Measurements from ENCODE around the gene HMGCL. TPM values are rescaled to one million over a fixed set of nuclear protein-coding genes. Genes with fewer than 3 reads are reported as not detected.

Gene HMGCL
- total RNA-seq: 45.8 and 51.3 TPM in 2 replicates

GRCh38 chr1:23825076-23825761 lies at the start of gene HMGCL:
TSS of gene HMGCL (minus strand) at chr1:23825429. CDS start at chr1:23825415, 14 bp downstream.

GRCh38 chr1:23867895-23868556 lies 42.8 kb upstream of the HMGCL start, which contains the start of gene FUCA1:
TSS of gene FUCA1 (minus strand) at chr1:23868290. CDS start at chr1:23868286, 4 bp downstream.

GRCh38 chr1:23800400-23801337 lies 24.6 kb downstream of the HMGCL start, which contains the start of gene GALE:
TSS of gene GALE (minus strand) at chr1:23800754. CDS start at chr1:23799007, 1,747 bp downstream.

GRCh38 chr1:23790696-23791515 lies 34.3 kb downstream of the HMGCL start, which contains the start of gene LYPLA2:
TSS of gene LYPLA2 (plus strand) at chr1:23791145. CDS start at chr1:23792683, 1,538 bp downstream.

GRCh38 chr1:23777979-23778814 lies 47.0 kb downstream of the HMGCL start, which contains the start of gene PITHD1:
TSS of gene PITHD1 (plus strand) at chr1:23778418. CDS start at chr1:23778516, 98 bp downstream.

Other genes with a start within 250 kb of the HMGCL start
- gene RPL11, start 133.6 kb downstream of the HMGCL start, total RNA-seq: 1,078 and 1,264 TPM in 2 replicates
- gene ELOA, start 82.0 kb downstream of the HMGCL start, total RNA-seq: 23.2 and 32.3 TPM in 2 replicates
- 55.0 and 57.1 TPM in 2 replicates for gene PITHD1, start 47.0 kb downstream of the HMGCL start, total RNA-seq
- gene LYPLA2, start 34.3 kb downstream of the HMGCL start, total RNA-seq: 33.2 and 53.1 TPM in 2 replicates
- gene GALE, start 24.7 kb downstream of the HMGCL start, total RNA-seq: 46.5 and 68.0 TPM in 2 replicates
- gene FUCA1, start 42.9 kb upstream of the HMGCL start, total RNA-seq: 12.6 and 21.0 TPM in 2 replicates
- gene CNR2, start 87.9 kb upstream of the HMGCL start, total RNA-seq: not detected in 2 replicates
- gene PNRC2, start 134.4 kb upstream of the HMGCL start, total RNA-seq: 102 and 126 TPM in 2 replicates
- gene SRSF10, start 154.9 kb upstream of the HMGCL start, total RNA-seq: 56.0 and 102 TPM in 2 replicates